SK-N-SH treated with all-trans-retinoic acid at 6 μM for 48 hours (cell line): Measurements from ENCODE around the gene MAGEB17.

Experiments
- ATAC-seq: fragments of 200-7000 bp; cut with Tn5 transposase; 3 replicates; pipeline ENCODE4 v1.9.1; 2020; ENCODE audit warnings: mild to moderate bottlenecking, moderate library complexity
- ARNTL ChIP-seq: fragments of 450-650 bp; formaldehyde crosslinking; IDR thresholded peaks from 2 replicates; pipeline ENCODE4 v1.5.0; 2020; ENCODE audit warnings: low read depth, mild to moderate bottlenecking, moderate library complexity, borderline replicate concordance
- BACH2 ChIP-seq: fragments of 250-450 bp; sonication (Bioruptor Pico); IDR thresholded peaks from 2 replicates; pipeline ENCODE4 v1.9.0; 2021; ENCODE audit warnings: mild to moderate bottlenecking, borderline replicate concordance
- CSDC2 ChIP-seq: fragments of 250-450 bp; sonication (Bioruptor Pico); IDR thresholded peaks from 2 replicates; pipeline ENCODE4 v1.5.0; 2020; ENCODE audit warnings: mild to moderate bottlenecking, moderate library complexity
- ESRRG ChIP-seq: fragments of 250-450 bp; sonication (Bioruptor Pico); IDR thresholded peaks from 2 replicates; pipeline ENCODE4 v1.6.1; 2021; ENCODE audit warnings: mild to moderate bottlenecking
- GLIS3 ChIP-seq: fragments of 250-450 bp; sonication (Bioruptor Pico); IDR thresholded peaks from 2 replicates; pipeline ENCODE4 v1.5.0; 2020; ENCODE audit warnings: mild to moderate bottlenecking, moderate library complexity
- ISL1 ChIP-seq: fragments of 250-450 bp; sonication (Bioruptor Pico); IDR thresholded peaks from 2 replicates; pipeline ENCODE4 v2.1.2; 2022; ENCODE audit warnings: mild to moderate bottlenecking, moderate library complexity
- OSR1 ChIP-seq: fragments of 250-450 bp; sonication (Bioruptor Pico); IDR thresholded peaks from 2 replicates; pipeline ENCODE4 v1.8.0; 2022; ENCODE audit warnings: moderate library complexity, mild to moderate bottlenecking, inconsistent platforms
- PPARA ChIP-seq: fragments of 250-450 bp; sonication (Bioruptor Pico); IDR thresholded peaks from 2 replicates; pipeline ENCODE4 v1.5.0; 2020; ENCODE audit warnings: mild to moderate bottlenecking, borderline replicate concordance
- RARB ChIP-seq: fragments of 250-450 bp; sonication (Bioruptor Pico); IDR thresholded peaks from 2 replicates; pipeline ENCODE4 v1.8.0; 2021; ENCODE audit warnings: mild to moderate bottlenecking, moderate library complexity
- SNAI2 ChIP-seq: fragments of 250-450 bp; sonication (Bioruptor Pico); IDR thresholded peaks from 2 replicates; pipeline ENCODE4 v1.5.0; 2020; ENCODE audit warnings: mild to moderate bottlenecking, moderate library complexity
- TCF4 ChIP-seq: fragments of 250-450 bp; sonication (Bioruptor Pico); IDR thresholded peaks from 2 replicates; pipeline ENCODE4 v1.8.0; 2021; ENCODE audit warnings: mild to moderate bottlenecking, moderate library complexity, borderline replicate concordance
- TOX ChIP-seq: fragments of 250-450 bp; sonication (Bioruptor Pico); IDR thresholded peaks from 2 replicates; pipeline ENCODE4 v1.8.0; 2021; ENCODE audit warnings: mild to moderate bottlenecking, moderate library complexity, borderline replicate concordance
- ZC3H10 ChIP-seq: fragments of 250-450 bp; sonication (Bioruptor Pico); IDR thresholded peaks from 2 replicates; pipeline ENCODE4 v1.5.1; 2021; ENCODE audit warnings: mild to moderate bottlenecking, moderate library complexity
- ZFP3 ChIP-seq: fragments of 250-450 bp; sonication (Bioruptor Pico); IDR thresholded peaks from 2 replicates; pipeline ENCODE4 v1.5.0; 2020; ENCODE audit warnings: mild to moderate bottlenecking, moderate library complexity
- ZFP30 ChIP-seq: fragments of 450-650 bp; formaldehyde crosslinking; IDR thresholded peaks from 2 replicates; pipeline ENCODE4 v1.5.0; 2022; ENCODE audit warnings: mild to moderate bottlenecking, moderate library complexity
- ZNF565 ChIP-seq: fragments of 450-650 bp; formaldehyde crosslinking; conservative IDR thresholded peaks from 2 replicates; pipeline ENCODE4 v1.5.0; 2020; ENCODE audit warnings: low read depth, mild to moderate bottlenecking, moderate library complexity
- ZNF8 ChIP-seq: fragments of 450-650 bp; formaldehyde crosslinking; IDR thresholded peaks from 2 replicates; pipeline ENCODE4 v1.5.0; 2020; ENCODE audit warnings: mild to moderate bottlenecking, moderate library complexity
- TF ChIP-seq, protein P1 (sequence below): fragments of 250-450 bp; sonication (Bioruptor Pico); IDR thresholded peaks from 2 replicates; pipeline ENCODE4 v1.8.0; 2020; ENCODE audit warnings: mild to moderate bottlenecking, moderate library complexity, borderline replicate concordance
- TF ChIP-seq, protein P2 (sequence below): fragments of 250-450 bp; sonication (Bioruptor Pico); IDR thresholded peaks from 2 replicates; pipeline ENCODE4 v1.5.1; 2020; ENCODE audit warnings: low read depth, mild to moderate bottlenecking, moderate library complexity
- TF ChIP-seq, protein P3 (sequence below): fragments of 250-450 bp; sonication (Bioruptor Pico); IDR thresholded peaks from 2 replicates; pipeline ENCODE4 v1.5.0; 2020; ENCODE audit warnings: mild to moderate bottlenecking, moderate library complexity
- TF ChIP-seq, protein P4 (sequence below): fragments of 250-450 bp; sonication (Bioruptor Pico); IDR thresholded peaks from 2 replicates; pipeline ENCODE4 v1.8.0; 2021; ENCODE audit warnings: low read depth, mild to moderate bottlenecking, moderate library complexity, borderline replicate concordance

MAGEB17 gene

DNA sequence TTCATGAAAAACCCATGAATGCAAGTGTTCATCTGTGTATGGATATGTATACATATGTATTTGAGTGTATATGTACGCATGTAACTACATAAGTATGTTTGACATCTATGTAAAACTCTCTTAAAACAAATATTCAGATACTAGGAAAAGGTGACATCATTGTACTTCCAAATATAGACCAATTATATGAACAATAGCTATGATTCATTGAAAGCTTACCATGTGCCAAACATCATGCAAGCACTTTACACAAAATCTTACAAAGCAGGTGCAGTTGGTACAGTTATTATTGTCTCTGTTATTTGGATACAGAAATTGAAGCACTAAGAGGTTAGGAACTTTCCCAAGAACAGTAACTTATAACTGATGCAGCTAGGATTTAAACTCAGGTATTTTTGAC, 21.4 kb downstream of the MAGEB17 start (continued):
- TF ChIP-seq, protein P1, sequence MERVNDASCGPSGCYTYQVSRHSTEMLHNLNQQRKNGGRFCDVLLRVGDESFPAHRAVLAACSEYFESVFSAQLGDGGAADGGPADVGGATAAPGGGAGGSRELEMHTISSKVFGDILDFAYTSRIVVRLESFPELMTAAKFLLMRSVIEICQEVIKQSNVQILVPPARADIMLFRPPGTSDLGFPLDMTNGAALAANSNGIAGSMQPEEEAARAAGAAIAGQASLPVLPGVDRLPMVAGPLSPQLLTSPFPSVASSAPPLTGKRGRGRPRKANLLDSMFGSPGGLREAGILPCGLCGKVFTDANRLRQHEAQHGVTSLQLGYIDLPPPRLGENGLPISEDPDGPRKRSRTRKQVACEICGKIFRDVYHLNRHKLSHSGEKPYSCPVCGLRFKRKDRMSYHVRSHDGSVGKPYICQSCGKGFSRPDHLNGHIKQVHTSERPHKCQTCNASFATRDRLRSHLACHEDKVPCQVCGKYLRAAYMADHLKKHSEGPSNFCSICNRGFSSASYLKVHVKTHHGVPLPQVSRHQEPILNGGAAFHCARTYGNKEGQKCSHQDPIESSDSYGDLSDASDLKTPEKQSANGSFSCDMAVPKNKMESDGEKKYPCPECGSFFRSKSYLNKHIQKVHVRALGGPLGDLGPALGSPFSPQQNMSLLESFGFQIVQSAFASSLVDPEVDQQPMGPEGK (CRISPR knock-in tag) = no peak

DNA sequence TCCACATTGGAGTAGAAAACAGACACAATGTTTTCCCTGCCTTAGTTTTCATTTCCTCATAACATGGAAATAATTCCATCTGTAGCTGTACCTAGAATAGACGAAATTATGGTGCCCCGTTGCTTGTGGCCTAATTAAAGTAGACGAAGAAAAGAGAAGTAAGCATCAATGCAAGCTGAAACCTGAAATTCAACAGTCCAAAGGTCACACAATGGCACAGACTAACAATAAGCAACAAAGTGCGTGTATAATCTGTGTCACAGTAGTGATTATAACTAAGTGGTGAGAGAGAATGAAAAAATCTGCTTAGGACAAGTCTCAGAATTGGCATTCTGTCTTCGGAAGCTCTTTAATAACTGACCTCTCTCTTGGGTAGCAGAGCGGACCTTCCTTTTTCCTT, 24.3 kb downstream of the MAGEB17 start:
- ATAC-seq = no peak

DNA sequence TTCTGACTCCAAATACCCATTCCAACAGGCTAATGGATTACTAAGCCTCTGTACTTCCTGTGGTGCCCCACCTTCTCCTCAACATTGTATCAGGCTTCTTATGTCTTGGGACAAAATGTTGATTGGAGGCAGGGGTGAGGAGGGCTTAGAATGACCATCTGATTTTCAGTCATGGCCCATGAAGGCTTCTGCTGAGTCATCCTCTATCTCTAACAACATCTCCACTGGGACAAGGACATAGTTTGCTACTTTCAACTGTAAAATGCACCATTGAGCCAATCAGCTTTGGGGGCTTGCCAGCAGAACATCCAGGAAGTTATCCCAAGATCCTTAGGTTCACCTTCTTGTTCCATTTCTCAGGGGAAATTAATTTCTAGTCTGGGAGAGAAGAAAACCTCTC, 29.5 kb downstream of the MAGEB17 start:
- no peak for ATAC-seq
- no peak for TF ChIP-seq BACH2 (CRISPR knock-in tag)
- no peak for TF ChIP-seq SNAI2 (CRISPR knock-in tag)
- TF ChIP-seq ZFP3 (CRISPR knock-in tag) = no peak
- no peak for TF ChIP-seq ZNF565
- no peak for TF ChIP-seq GLIS3
- no peak for TF ChIP-seq ARNTL (CRISPR knock-in tag)
- TF ChIP-seq PPARA = no peak
- no peak for TF ChIP-seq ISL1 (CRISPR knock-in tag)
- TF ChIP-seq OSR1 (CRISPR knock-in tag) = no peak
- TF ChIP-seq ZNF8 = no peak
- TF ChIP-seq, protein P2, sequence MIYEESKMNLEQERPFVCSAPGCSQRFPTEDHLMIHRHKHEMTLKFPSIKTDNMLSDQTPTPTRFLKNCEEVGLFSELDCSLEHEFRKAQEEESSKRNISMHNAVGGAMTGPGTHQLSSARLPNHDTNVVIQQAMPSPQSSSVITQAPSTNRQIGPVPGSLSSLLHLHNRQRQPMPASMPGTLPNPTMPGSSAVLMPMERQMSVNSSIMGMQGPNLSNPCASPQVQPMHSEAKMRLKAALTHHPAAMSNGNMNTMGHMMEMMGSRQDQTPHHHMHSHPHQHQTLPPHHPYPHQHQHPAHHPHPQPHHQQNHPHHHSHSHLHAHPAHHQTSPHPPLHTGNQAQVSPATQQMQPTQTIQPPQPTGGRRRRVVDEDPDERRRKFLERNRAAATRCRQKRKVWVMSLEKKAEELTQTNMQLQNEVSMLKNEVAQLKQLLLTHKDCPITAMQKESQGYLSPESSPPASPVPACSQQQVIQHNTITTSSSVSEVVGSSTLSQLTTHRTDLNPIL = no peak
- TF ChIP-seq CSDC2 (CRISPR knock-in tag) = no peak
- TF ChIP-seq, all 23 proteins: peak for 0

More for the DNA sequence above, 24.3 kb downstream of the MAGEB17 start:
- TF ChIP-seq ZC3H10 (no peak), TCF4 (CRISPR knock-in tag) (no peak), ZNF8 (no peak), ZNF565 (no peak), OSR1 (CRISPR knock-in tag) (no peak), TOX (no peak), ESRRG (CRISPR knock-in tag) (no peak), ZFP30 (CRISPR knock-in tag) (no peak), CSDC2 (CRISPR knock-in tag) (no peak), GLIS3 (no peak), ARNTL (CRISPR knock-in tag) (no peak), RARB (no peak), SNAI2 (CRISPR knock-in tag) (no peak), ZFP3 (CRISPR knock-in tag) (no peak), ISL1 (CRISPR knock-in tag) (no peak), BACH2 (CRISPR knock-in tag) (no peak)
- TF ChIP-seq, protein P3, sequence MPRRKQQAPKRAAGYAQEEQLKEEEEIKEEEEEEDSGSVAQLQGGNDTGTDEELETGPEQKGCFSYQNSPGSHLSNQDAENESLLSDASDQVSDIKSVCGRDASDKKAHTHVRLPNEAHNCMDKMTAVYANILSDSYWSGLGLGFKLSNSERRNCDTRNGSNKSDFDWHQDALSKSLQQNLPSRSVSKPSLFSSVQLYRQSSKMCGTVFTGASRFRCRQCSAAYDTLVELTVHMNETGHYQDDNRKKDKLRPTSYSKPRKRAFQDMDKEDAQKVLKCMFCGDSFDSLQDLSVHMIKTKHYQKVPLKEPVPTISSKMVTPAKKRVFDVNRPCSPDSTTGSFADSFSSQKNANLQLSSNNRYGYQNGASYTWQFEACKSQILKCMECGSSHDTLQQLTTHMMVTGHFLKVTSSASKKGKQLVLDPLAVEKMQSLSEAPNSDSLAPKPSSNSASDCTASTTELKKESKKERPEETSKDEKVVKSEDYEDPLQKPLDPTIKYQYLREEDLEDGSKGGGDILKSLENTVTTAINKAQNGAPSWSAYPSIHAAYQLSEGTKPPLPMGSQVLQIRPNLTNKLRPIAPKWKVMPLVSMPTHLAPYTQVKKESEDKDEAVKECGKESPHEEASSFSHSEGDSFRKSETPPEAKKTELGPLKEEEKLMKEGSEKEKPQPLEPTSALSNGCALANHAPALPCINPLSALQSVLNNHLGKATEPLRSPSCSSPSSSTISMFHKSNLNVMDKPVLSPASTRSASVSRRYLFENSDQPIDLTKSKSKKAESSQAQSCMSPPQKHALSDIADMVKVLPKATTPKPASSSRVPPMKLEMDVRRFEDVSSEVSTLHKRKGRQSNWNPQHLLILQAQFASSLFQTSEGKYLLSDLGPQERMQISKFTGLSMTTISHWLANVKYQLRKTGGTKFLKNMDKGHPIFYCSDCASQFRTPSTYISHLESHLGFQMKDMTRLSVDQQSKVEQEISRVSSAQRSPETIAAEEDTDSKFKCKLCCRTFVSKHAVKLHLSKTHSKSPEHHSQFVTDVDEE (CRISPR knock-in tag) = no peak
- TF ChIP-seq, protein P2 = no peak
- TF ChIP-seq, protein P1 (CRISPR knock-in tag) = no peak
- TF ChIP-seq, protein P4, sequence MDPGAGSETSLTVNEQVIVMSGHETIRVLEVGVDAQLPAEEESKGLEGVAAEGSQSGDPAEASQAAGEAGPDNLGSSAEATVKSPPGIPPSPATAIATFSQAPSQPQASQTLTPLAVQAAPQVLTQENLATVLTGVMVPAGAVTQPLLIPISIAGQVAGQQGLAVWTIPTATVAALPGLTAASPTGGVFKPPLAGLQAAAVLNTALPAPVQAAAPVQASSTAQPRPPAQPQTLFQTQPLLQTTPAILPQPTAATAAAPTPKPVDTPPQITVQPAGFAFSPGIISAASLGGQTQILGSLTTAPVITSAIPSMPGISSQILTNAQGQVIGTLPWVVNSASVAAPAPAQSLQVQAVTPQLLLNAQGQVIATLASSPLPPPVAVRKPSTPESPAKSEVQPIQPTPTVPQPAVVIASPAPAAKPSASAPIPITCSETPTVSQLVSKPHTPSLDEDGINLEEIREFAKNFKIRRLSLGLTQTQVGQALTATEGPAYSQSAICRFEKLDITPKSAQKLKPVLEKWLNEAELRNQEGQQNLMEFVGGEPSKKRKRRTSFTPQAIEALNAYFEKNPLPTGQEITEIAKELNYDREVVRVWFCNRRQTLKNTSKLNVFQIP (CRISPR knock-in tag) = no peak
